Smooth muscle cell (in vitro differentiated cells): ENCODE measurements around the gene RRP9. TPM values are rescaled to one million over a fixed set of nuclear protein-coding genes. Genes with fewer than 3 reads are reported as not detected.

Source experiments
- DNase-seq: peaks from one replicate; lab custom pipeline; 2025; ENCODE audit not compliant: unreplicated experiment; lab: John Stamatoyannopoulos, UW
- H2AFZ ChIP-seq: fragments of 200-600 bp; sonication (generic); 2 replicates; pipeline ENCODE4 v1.6.0; 2016; ENCODE audit warnings: antibody characterized with exemption, low read depth, mild to moderate bottlenecking
- H3F3A ChIP-seq: fragments of 200-600 bp; sonication (generic); 2 replicates; pipeline ENCODE4 v1.6.0; 2017; ENCODE audit warnings: antibody characterized with exemption, low read depth
- H3K27ac ChIP-seq: fragments of 200-600 bp; sonication (generic); 2 replicates; pipeline ENCODE4 v1.5.1; 2016; ENCODE audit warnings: low read depth, mild to moderate bottlenecking
- H3K27me3 ChIP-seq: fragments of 200-600 bp; sonication (generic); 2 replicates; pipeline ENCODE4 v1.6.1; 2016; ENCODE audit warnings: low read depth, mild to moderate bottlenecking
- H3K36me3 ChIP-seq: fragments of 200-600 bp; sonication (generic); 2 replicates; pipeline ENCODE4 v1.5.1; 2016; ENCODE audit warnings: low read depth
- H3K4me1 ChIP-seq: fragments of 200-600 bp; sonication (generic); 2 replicates; pipeline ENCODE4 v1.5.1; 2016; ENCODE audit warnings: low read depth
- H3K4me2 ChIP-seq: fragments of 200-600 bp; sonication (generic); 2 replicates; pipeline ENCODE4 v1.6.0; 2016; ENCODE audit warnings: mild to moderate bottlenecking
- H3K4me3 ChIP-seq: fragments of 200-600 bp; sonication (generic); 2 replicates; pipeline ENCODE4 v1.5.1; 2016; ENCODE audit warnings: mild to moderate bottlenecking
- H3K79me2 ChIP-seq: fragments of 200-600 bp; sonication (generic); 2 replicates; pipeline ENCODE4 v1.6.0; 2016; ENCODE audit warnings: low read depth, mild to moderate bottlenecking
- H3K9ac ChIP-seq: fragments of 200-600 bp; sonication (generic); 2 replicates; pipeline ENCODE4 v1.6.0; 2016; ENCODE audit warnings: low read depth
- H3K9me3 ChIP-seq: fragments of 200-600 bp; sonication (generic); replicated peaks from 2 replicates; pipeline ENCODE4 v1.5.1; 2016; ENCODE audit warnings: low read depth
- H4K20me1 ChIP-seq: fragments of 200-600 bp; sonication (generic); 2 replicates; pipeline ENCODE4 v1.6.0; 2016; ENCODE audit warnings: low read depth
- CTCF ChIP-seq: fragments of 200-600 bp; sonication (generic); IDR thresholded peaks from 2 replicates; pipeline ENCODE4 v1.5.1; 2017; ENCODE audit warnings: borderline replicate concordance, mild to moderate bottlenecking, antibody characterized with exemption; ENCODE audit not compliant: insufficient read depth, poor library complexity, severe bottlenecking
- WGBS: methylation state at CpG from one replicate; pipeline ENCODE4 v1.1.7; 2016; ENCODE audit warnings: low lambda C conversion rate; 5-methylcytosine and 5-hydroxymethylcytosine counted together
- polyA plus RNA-seq: library from polyadenylated mRNA; unstranded; fragments of >200 nt; fragmentation: Nextera tagmentation; extraction: Ambion mirVana; gene quantifications from 2 replicates; pipeline ENCODE4 v1.2.1, GENCODE V29; 2016
- total RNA-seq: library from RNA; depleted of rRNA; stranded (reverse); fragments of >200 nt; gene quantifications from 2 replicates; pipeline ENCODE4 v1.2.3, GENCODE V29; 2014

Gene RRP9
- total and polyA plus RNA-seq, 2 experiments from 2014 or later = 13.1 to 23.9 TPM

GRCh38 chr3:51934991-51935885, 6.5 kb downstream of the RRP9 start:
- Histone ChIP-seq H3K9me3 (no peaks in the 10 kb centered on the region), H3K36me3 (no peaks in the 10 kb centered on the region)
- 97% methylated on average over 27 of the region's 28 CpGs for WGBS

GRCh38 chr3:51934139-51934850, 7.4 kb downstream of the RRP9 start:
- no peak overlapping the region for H3K4me2 ChIP-seq
- TF ChIP-seq CTCF = no peak
- no peaks in the 10 kb centered on the region for H3K9me3 ChIP-seq
- no peak for DNase-seq
- no peaks in the 10 kb centered on the region for H3F3A ChIP-seq
- peaks cover 2% of the 10 kb centered on the region for H3K79me2 ChIP-seq
- no peaks in the 10 kb centered on the region for H3K27me3 ChIP-seq
- H3K36me3 ChIP-seq = no peaks in the 10 kb centered on the region
- no peak overlapping the region for H3K4me3 ChIP-seq
- H4K20me1 ChIP-seq = no peaks in the 10 kb centered on the region
- no peak overlapping the region for H2AFZ ChIP-seq
- no peaks in the 10 kb centered on the region for H3K4me1 ChIP-seq
- WGBS = 93% methylated on average over 11 of the region's 11 CpGs
- no peak overlapping the region for H3K9ac ChIP-seq
- H3K27ac ChIP-seq = no peak overlapping the region

More at GRCh38 chr3:51934991-51935885, 6.5 kb downstream of the RRP9 start:
- H3K4me2 ChIP-seq = no peak overlapping the region
- peaks cover 12% of the 10 kb centered on the region for H3K79me2 ChIP-seq
- no peak overlapping the region for H3K27ac ChIP-seq
- no peaks in the 10 kb centered on the region for H3K27me3 ChIP-seq
- H4K20me1 ChIP-seq = no peaks in the 10 kb centered on the region
- TF ChIP-seq CTCF = no peak
- no peak overlapping the region for H3K9ac ChIP-seq
- no peaks in the 10 kb centered on the region for H3K4me1 ChIP-seq
- H3K4me3 ChIP-seq = no peak overlapping the region
- DNase-seq = no peak
- no peak overlapping the region for H2AFZ ChIP-seq
- H3F3A ChIP-seq = no peaks in the 10 kb centered on the region

GRCh38 chr3:51933471-51934138, 8.1 kb downstream of the RRP9 start:
- H3K9me3 ChIP-seq = no peaks in the 10 kb centered on the region
- TF ChIP-seq CTCF = no peak
- H3K9ac ChIP-seq = no peak overlapping the region
- 94% methylated on average over 12 of the region's 13 CpGs for WGBS
- no peak overlapping the region for H2AFZ ChIP-seq
- H4K20me1 ChIP-seq = no peaks in the 10 kb centered on the region
- no peaks in the 10 kb centered on the region for H3K36me3 ChIP-seq
- no peaks in the 10 kb centered on the region for H3F3A ChIP-seq
- H3K27me3 ChIP-seq = no peaks in the 10 kb centered on the region
- no peak for DNase-seq
- no peaks in the 10 kb centered on the region for H3K79me2 ChIP-seq
- H3K4me2 ChIP-seq = no peak overlapping the region
- no peaks in the 10 kb centered on the region for H3K4me1 ChIP-seq
- no peak overlapping the region for H3K27ac ChIP-seq
- no peak overlapping the region for H3K4me3 ChIP-seq
